ENCODE measurements around the gene HMMR.
"Not testable (repeated sequence)": the region's sequence is repeated elsewhere in the genome, so short reads cannot be mapped to it uniquely, and the experiment has no call there.

Gene HMMR

GRCh38 chr5:163460562-163461171 is at the start of gene HMMR:
Gene HMMR (plus strand): TSS chr5:163460632. CDS start chr5:163460693, 61 bp downstream.
- Histone ChIP-seq H3K9me3 (ENCODE audit: control insufficient read depth, low read length) (no peaks in the 10 kb centered on the region), H3K4me3 (ENCODE audit: low read length) (peak within 1 kb of the TSS; percentile 65), H3K9ac (ENCODE audit: low read length) (peak within 1 kb of the TSS; percentile 84), H3K4me1 (ENCODE audit: control insufficient read depth, insufficient read depth, low read length) (peaks cover 4% of the 10 kb centered on the region), H3K27me3 (ENCODE audit: control insufficient read depth, insufficient read depth, low read length) (no peaks in the 10 kb centered on the region), H3K36me3 (ENCODE audit: control insufficient read depth, insufficient read depth, low read length) (no peaks in the 10 kb centered on the region)

GRCh38 chr5:163415673-163416072 is 44.8 kb upstream of the HMMR start:
- H3K9me3 ChIP-seq (ENCODE audit: control insufficient read depth, low read length); H3K27me3 ChIP-seq (ENCODE audit: control insufficient read depth, insufficient read depth, low read length); H3K9ac ChIP-seq (ENCODE audit: low read length); H3K4me1 ChIP-seq (ENCODE audit: control insufficient read depth, insufficient read depth, low read length); H3K36me3 ChIP-seq (ENCODE audit: control insufficient read depth, insufficient read depth, low read length); H3K4me3 ChIP-seq (ENCODE audit: low read length): not testable (repeated sequence)

GRCh38 chr5:163424836-163425235 is 35.6 kb upstream of the HMMR start:
- H3K27me3 ChIP-seq (ENCODE audit: control insufficient read depth, insufficient read depth, low read length) = no peaks in the 10 kb centered on the region
- no peaks in the 10 kb centered on the region for H3K9me3 ChIP-seq (ENCODE audit: control insufficient read depth, low read length)
- H3K4me1 ChIP-seq (ENCODE audit: control insufficient read depth, insufficient read depth, low read length) = no peaks in the 10 kb centered on the region
- no peak overlapping the region for H3K4me3 ChIP-seq (ENCODE audit: low read length)
- H3K36me3 ChIP-seq (ENCODE audit: control insufficient read depth, insufficient read depth, low read length) = no peaks in the 10 kb centered on the region
- no peak overlapping the region for H3K9ac ChIP-seq (ENCODE audit: low read length)

- not testable (repeated sequence) for H3K4me1 ChIP-seq (ENCODE audit: control insufficient read depth, insufficient read depth, low read length); H3K36me3 ChIP-seq (ENCODE audit: control insufficient read depth, insufficient read depth, low read length); H3K4me3 ChIP-seq (ENCODE audit: low read length); H3K9ac ChIP-seq (ENCODE audit: low read length); H3K9me3 ChIP-seq (ENCODE audit: control insufficient read depth, low read length); H3K27me3 ChIP-seq (ENCODE audit: control insufficient read depth, insufficient read depth, low read length)
Measured at GRCh38 chr5:163426128-163426527, 34.3 kb upstream of the HMMR start.

- H3K4me1 ChIP-seq (ENCODE audit: control insufficient read depth, insufficient read depth, low read length) = peaks cover 27% of the 10 kb centered on the region
- H3K36me3 ChIP-seq (ENCODE audit: control insufficient read depth, insufficient read depth, low read length) = no peaks in the 10 kb centered on the region
- no peaks in the 10 kb centered on the region for H3K9me3 ChIP-seq (ENCODE audit: control insufficient read depth, low read length)
- H3K4me3 ChIP-seq (ENCODE audit: low read length) = no peak overlapping the region
- H3K27me3 ChIP-seq (ENCODE audit: control insufficient read depth, insufficient read depth, low read length) = no peaks in the 10 kb centered on the region
- H3K9ac ChIP-seq (ENCODE audit: low read length) = no peak overlapping the region
Measured at GRCh38 chr5:163432544-163432943, 27.9 kb upstream of the HMMR start.

- Histone ChIP-seq H3K36me3 (ENCODE audit: control insufficient read depth, insufficient read depth, low read length) (no peaks in the 10 kb centered on the region), H3K4me3 (ENCODE audit: low read length) (no peak overlapping the region), H3K27me3 (ENCODE audit: control insufficient read depth, insufficient read depth, low read length) (no peaks in the 10 kb centered on the region), H3K4me1 (ENCODE audit: control insufficient read depth, insufficient read depth, low read length) (peaks cover 27% of the 10 kb centered on the region), H3K9me3 (ENCODE audit: control insufficient read depth, low read length) (no peaks in the 10 kb centered on the region), H3K9ac (ENCODE audit: low read length) (no peak overlapping the region)
Measured at GRCh38 chr5:163433271-163433670, 27.2 kb upstream of the HMMR start.

GRCh38 chr5:163434401-163434866 is 26.0 kb upstream of the HMMR start:
- no peaks in the 10 kb centered on the region for H3K27me3 ChIP-seq (ENCODE audit: control insufficient read depth, insufficient read depth, low read length)
- no peaks in the 10 kb centered on the region for H3K9me3 ChIP-seq (ENCODE audit: control insufficient read depth, low read length)
- no peaks in the 10 kb centered on the region for H3K36me3 ChIP-seq (ENCODE audit: control insufficient read depth, insufficient read depth, low read length)
- peaks cover 33% of the 10 kb centered on the region for H3K4me1 ChIP-seq (ENCODE audit: control insufficient read depth, insufficient read depth, low read length)
- H3K4me3 ChIP-seq (ENCODE audit: low read length) = no peak overlapping the region
- no peak overlapping the region for H3K9ac ChIP-seq (ENCODE audit: low read length)

- no peak overlapping the region for H3K4me3 ChIP-seq (ENCODE audit: low read length)
- H3K27me3 ChIP-seq (ENCODE audit: control insufficient read depth, insufficient read depth, low read length) = no peaks in the 10 kb centered on the region
- no peaks in the 10 kb centered on the region for H3K9me3 ChIP-seq (ENCODE audit: control insufficient read depth, low read length)
- H3K36me3 ChIP-seq (ENCODE audit: control insufficient read depth, insufficient read depth, low read length) = peaks cover 4% of the 10 kb centered on the region
- no peak overlapping the region for H3K9ac ChIP-seq (ENCODE audit: low read length)
- H3K4me1 ChIP-seq (ENCODE audit: control insufficient read depth, insufficient read depth, low read length) = peaks cover 38% of the 10 kb centered on the region
Measured at GRCh38 chr5:163436515-163436914, 23.9 kb upstream of the HMMR start.

- no peaks in the 10 kb centered on the region for H3K9me3 ChIP-seq (ENCODE audit: control insufficient read depth, low read length)
- H3K4me1 ChIP-seq (ENCODE audit: control insufficient read depth, insufficient read depth, low read length) = peaks cover 38% of the 10 kb centered on the region
- H3K9ac ChIP-seq (ENCODE audit: low read length) = peak overlapping the region; percentile 99
- H3K4me3 ChIP-seq (ENCODE audit: low read length) = peak overlapping the region; percentile 87
- no peaks in the 10 kb centered on the region for H3K27me3 ChIP-seq (ENCODE audit: control insufficient read depth, insufficient read depth, low read length)
- peaks cover 4% of the 10 kb centered on the region for H3K36me3 ChIP-seq (ENCODE audit: control insufficient read depth, insufficient read depth, low read length)
Measured at GRCh38 chr5:163437011-163437308, 23.5 kb upstream of the HMMR start.

- H3K36me3 ChIP-seq (ENCODE audit: control insufficient read depth, insufficient read depth, low read length) = peaks cover 4% of the 10 kb centered on the region
- H3K4me1 ChIP-seq (ENCODE audit: control insufficient read depth, insufficient read depth, low read length) = peaks cover 36% of the 10 kb centered on the region
- peak within 1 kb of the TSS; percentile 87 for H3K4me3 ChIP-seq (ENCODE audit: low read length)
- no peaks in the 10 kb centered on the region for H3K9me3 ChIP-seq (ENCODE audit: control insufficient read depth, low read length)
- peak within 1 kb of the TSS; percentile 99 for H3K9ac ChIP-seq (ENCODE audit: low read length)
- no peaks in the 10 kb centered on the region for H3K27me3 ChIP-seq (ENCODE audit: control insufficient read depth, insufficient read depth, low read length)
Measured at GRCh38 chr5:163437309-163438182, 22.9 kb upstream of the HMMR start, which contains the start of gene CCNG1. Gene CCNG1 (plus strand): TSS chr5:163437595. CDS start chr5:163439257, 1,662 bp downstream.

- Histone ChIP-seq H3K36me3 (ENCODE audit: control insufficient read depth, insufficient read depth, low read length) (peaks cover 4% of the 10 kb centered on the region), H3K9me3 (ENCODE audit: control insufficient read depth, low read length) (no peaks in the 10 kb centered on the region), H3K9ac (ENCODE audit: low read length) (no peak overlapping the region), H3K4me3 (ENCODE audit: low read length) (peak overlapping the region; percentile 87), H3K27me3 (ENCODE audit: control insufficient read depth, insufficient read depth, low read length) (no peaks in the 10 kb centered on the region), H3K4me1 (ENCODE audit: control insufficient read depth, insufficient read depth, low read length) (peaks cover 22% of the 10 kb centered on the region)
Measured at GRCh38 chr5:163439092-163439425, 21.4 kb upstream of the HMMR start.

- peaks cover 15% of the 10 kb centered on the region for H3K4me1 ChIP-seq (ENCODE audit: control insufficient read depth, insufficient read depth, low read length)
- no peak overlapping the region for H3K9ac ChIP-seq (ENCODE audit: low read length)
- no peak overlapping the region for H3K4me3 ChIP-seq (ENCODE audit: low read length)
- no peaks in the 10 kb centered on the region for H3K9me3 ChIP-seq (ENCODE audit: control insufficient read depth, low read length)
- H3K27me3 ChIP-seq (ENCODE audit: control insufficient read depth, insufficient read depth, low read length) = no peaks in the 10 kb centered on the region
- peaks cover 4% of the 10 kb centered on the region for H3K36me3 ChIP-seq (ENCODE audit: control insufficient read depth, insufficient read depth, low read length)
Measured at GRCh38 chr5:163440954-163441353, 19.5 kb upstream of the HMMR start.
